ENCODE measurements around the gene GALNT10. TPM values are rescaled to one million over a fixed set of nuclear protein-coding genes. Genes with fewer than 3 reads are reported as not detected.

GALNT10 gene
- total and polyA plus RNA-seq, 10 donors, result 7.6 to 50.2 (median 43.5) TPM

DNA sequence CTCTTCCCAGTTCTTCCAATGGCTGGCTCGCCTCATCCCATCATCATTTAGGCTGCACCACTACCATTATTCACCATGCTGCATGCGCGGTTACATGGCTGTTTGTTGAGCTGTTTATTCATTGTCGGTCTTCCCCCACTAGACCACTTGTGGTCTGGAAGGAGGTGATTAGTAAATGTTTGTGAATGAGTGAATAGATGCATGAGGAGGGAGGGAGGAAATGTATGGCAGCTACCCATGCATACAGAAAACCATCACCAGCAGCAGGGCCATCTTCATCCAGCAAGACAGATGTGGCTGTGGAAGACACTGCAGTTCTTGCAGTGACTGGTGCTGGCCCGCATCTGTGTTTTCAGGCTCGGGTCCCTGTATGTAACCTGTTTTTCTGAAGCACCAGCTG lies 141.9 kb downstream of the GALNT10 start:
- no peak overlapping the region for H3K27ac ChIP-seq
- no peak for TF ChIP-seq POLR2A (IDR thresholded peaks at IDR 0.05)
- intact Hi-C loops (cut with DNase I; ENCODE audit: low total_unique reads), result no loop called here
- WGBS, 5 donors, result 90 to 97% (median 95%) methylated on average over 6 of the region's 6 CpGs
- peaks cover 3 to 87% (median 22%) of the 10 kb centered on the region in 6 donors for H3K36me3 ChIP-seq
- no peaks in the 10 kb centered on the region for H3K27me3 ChIP-seq (replicated peaks in 1 of 7)
- no peaks in the 10 kb centered on the region for H3K4me1 ChIP-seq
- no peaks in the 10 kb centered on the region for H3K9me3 ChIP-seq
- no peak overlapping the region for H3K4me3 ChIP-seq
- no peak for DNase-seq

GRCh38 chr5:154333016-154333415 lies 142.5 kb downstream of the GALNT10 start:
- whole genome bisulfite sequencing, 5 donors, result 88 to 98% (median 93%) methylated on average over 4 of the region's 4 CpGs

GRCh38 chr5:154334406-154335064 lies 144.0 kb downstream of the GALNT10 start:
- whole genome bisulfite sequencing, 5 donors, result 85 to 96% (median 92%) methylated on average over 6 of the region's 6 CpGs
- H3K9me3 ChIP-seq, result no peaks in the 10 kb centered on the region
- peaks cover 0 to 2% (median 0%) of the 10 kb centered on the region in 6 donors for H3K4me1 ChIP-seq
- peaks cover 3 to 97% (median 18%) of the 10 kb centered on the region in 6 donors for H3K36me3 ChIP-seq
- intact Hi-C loops (cut with DNase I; ENCODE audit: low total_unique reads), result no loop called here
- no peaks in the 10 kb centered on the region for H3K27me3 ChIP-seq (replicated peaks in 1 of 7)
- TF ChIP-seq CTCF (IDR thresholded peaks at IDR 0.05 in 8 of 11, conservative IDR thresholded peaks at IDR 0.05 in 3 of 11) (no peak), POLR2AphosphoS5 (IDR thresholded peaks at IDR 0.05) (no peak), POLR2A (IDR thresholded peaks at IDR 0.05) (no peak)
- DNase-seq, result no peak
- H3K4me3 ChIP-seq, result no peak overlapping the region
- no peak overlapping the region for H3K27ac ChIP-seq

More at GRCh38 chr5:154333016-154333415, 142.5 kb downstream of the GALNT10 start:
- H3K27me3 ChIP-seq (replicated peaks in 1 of 7), result no peaks in the 10 kb centered on the region
- DNase-seq, result no peak
- TF ChIP-seq POLR2AphosphoS5 (IDR thresholded peaks at IDR 0.05) (no peak), POLR2A (IDR thresholded peaks at IDR 0.05) (no peak), CTCF (IDR thresholded peaks at IDR 0.05 in 8 of 11, conservative IDR thresholded peaks at IDR 0.05 in 3 of 11) (no peak)
- H3K9me3 ChIP-seq, result no peaks in the 10 kb centered on the region
- peaks cover 3 to 93% (median 22%) of the 10 kb centered on the region in 6 donors for H3K36me3 ChIP-seq
- intact Hi-C loops (cut with DNase I; ENCODE audit: low total_unique reads), result no loop called here
- H3K4me3 ChIP-seq, result no peak overlapping the region
- no peaks in the 10 kb centered on the region for H3K4me1 ChIP-seq
- no peak overlapping the region for H3K27ac ChIP-seq

DNA sequence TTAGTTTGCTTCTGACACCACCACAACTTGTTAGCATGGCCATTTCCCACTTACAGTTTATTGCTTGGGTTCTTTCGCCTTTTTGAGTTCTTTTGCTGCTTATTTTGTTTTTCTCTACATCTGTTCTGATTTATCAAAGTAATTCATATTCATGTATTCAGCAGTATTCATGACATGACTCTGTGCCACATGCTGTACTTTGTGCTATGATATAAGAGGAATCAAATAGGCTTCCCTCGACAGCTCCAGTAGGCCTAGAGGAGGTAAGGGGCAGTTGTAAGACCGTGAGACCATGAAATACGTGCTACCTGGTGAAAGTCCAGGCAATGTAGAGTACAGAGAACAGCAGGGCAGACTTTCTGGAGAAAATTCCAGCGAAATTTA lies 144.5 kb downstream of the GALNT10 start:
- 95 to 98% (median 96%) methylated on average over 5 of the region's 5 CpGs for WGBS, 5 donors
- TF ChIP-seq CTCF (IDR thresholded peaks at IDR 0.05 in 8 of 11, conservative IDR thresholded peaks at IDR 0.05 in 3 of 11), result no peak
- TF ChIP-seq POLR2A (IDR thresholded peaks at IDR 0.05), result no peak
- no peak for TF ChIP-seq POLR2AphosphoS5 (IDR thresholded peaks at IDR 0.05)
- no peak for DNase-seq
- intact Hi-C loops (cut with DNase I; ENCODE audit: low total_unique reads), result no loop called here
- Histone ChIP-seq H3K9me3 (no peaks in the 10 kb centered on the region), H3K36me3 (peaks cover 3 to 92% (median 14%) of the 10 kb centered on the region in 6 donors), H3K4me3 (no peak overlapping the region), H3K27me3 (replicated peaks in 1 of 7) (no peaks in the 10 kb centered on the region), H3K4me1 (peaks cover 0 to 8% (median under 1%) of the 10 kb centered on the region in 6 donors), H3K27ac (no peak overlapping the region)

All from spleen (tissue), 11 donors.